GM08714 (cell line): ENCODE results near the gene IRGC.
A peak's percentile ranks its signal among the peaks of the same experiment; 100 is the strongest.
"Not testable (repeated sequence)": the region's sequence is repeated elsewhere in the genome, so short reads cannot be mapped to it uniquely, and the experiment has no call there.

Source experiments
- H3K4me3 ChIP-seq: fragments of 200-500 bp; sonication (Bioruptor generic); 2 replicates; pipeline ENCODE4 v1.5.1; 2014; ENCODE audit warnings: mild to moderate bottlenecking, low read length, inconsistent platforms
- ZNF274 ChIP-seq: IDR thresholded peaks from 2 replicates; pipeline ENCODE4 v1.6.1; 2012; ENCODE audit warnings: mild to moderate bottlenecking, low read depth, low read length

Gene IRGC

GRCh38 chr19:43749152-43749551 lies 33.3 kb downstream of the IRGC start:
- H3K4me3 ChIP-seq, result no peak overlapping the region
- no peak for TF ChIP-seq ZNF274

GRCh38 chr19:43749898-43750297 lies 34.0 kb downstream of the IRGC start:
- TF ChIP-seq ZNF274, result no peak
- H3K4me3 ChIP-seq, result no peak overlapping the region

GRCh38 chr19:43751466-43752220 lies 35.8 kb downstream of the IRGC start:
- no peak overlapping the region for H3K4me3 ChIP-seq
- TF ChIP-seq ZNF274, result no peak

- peak overlapping the region; percentile 73; the same call in 1 of the 2 replicates for H3K4me3 ChIP-seq
- no peak for TF ChIP-seq ZNF274
These were observed 36.5 kb downstream of the IRGC start for GRCh38 chr19:43752287-43752875.

GRCh38 chr19:43754253-43754502 lies 38.3 kb downstream of the IRGC start:
- H3K4me3 ChIP-seq, result peak overlapping the region; percentile 73
- no peak for TF ChIP-seq ZNF274

GRCh38 chr19:43754503-43755255 lies 38.8 kb downstream of the IRGC start, which contains the start of gene SMG9:
Gene SMG9 (minus strand): TSS chr19:43754962. CDS start chr19:43750741, 4,221 bp downstream.
- peak within 1 kb of the TSS; percentile 73 for H3K4me3 ChIP-seq
- no peak for TF ChIP-seq ZNF274

GRCh38 chr19:43755256-43755801 lies 39.5 kb downstream of the IRGC start:
- H3K4me3 ChIP-seq, result peak overlapping the region; percentile 73
- no peak for TF ChIP-seq ZNF274

- TF ChIP-seq ZNF274, result no peak
- no peak overlapping the region for H3K4me3 ChIP-seq
These were observed 43.6 kb downstream of the IRGC start for GRCh38 chr19:43759515-43759914.

- TF ChIP-seq ZNF274, result no peak
These were observed 45.1 kb downstream of the IRGC start for GRCh38 chr19:43760941-43761340.

GRCh38 chr19:43762814-43763213 lies 46.9 kb downstream of the IRGC start:
- no peak overlapping the region for H3K4me3 ChIP-seq
- no peak for TF ChIP-seq ZNF274

More at GRCh38 chr19:43760941-43761340, 45.1 kb downstream of the IRGC start:
- no peak overlapping the region for H3K4me3 ChIP-seq

- no peak overlapping the region; the same call in 1 of the 2 replicates for H3K4me3 ChIP-seq
- no peak for TF ChIP-seq ZNF274
These were observed 47.6 kb downstream of the IRGC start for GRCh38 chr19:43763473-43763939.

- not testable (repeated sequence) for H3K4me3 ChIP-seq
These were observed 48.8 kb downstream of the IRGC start for GRCh38 chr19:43764684-43765083.

- TF ChIP-seq ZNF274, result no peak
- no peak overlapping the region; the same call in 1 of the 2 replicates for H3K4me3 ChIP-seq
These were observed 49.4 kb downstream of the IRGC start for GRCh38 chr19:43765109-43765876.

GRCh38 chr19:43766755-43767043 lies 50.8 kb downstream of the IRGC start:
- no peak overlapping the region; the same call in 1 of the 2 replicates for H3K4me3 ChIP-seq
- TF ChIP-seq ZNF274, result no peak
